NCI-H1930 (cell line): Measurements from ENCODE around the gene SLC34A3.

Experiments
- DNase-seq, 2 experiments: peaks; one replicate each; lab custom pipeline; 2025; lab: John Stamatoyannopoulos, UW

SLC34A3 gene

GRCh38 chr9:137217276-137218211, 13.2 kb upstream of the SLC34A3 start:
- DNase-seq, result no peak

- no peak for DNase-seq
These were observed 12.4 kb upstream of the SLC34A3 start for GRCh38 chr9:137218212-137218753.

- no peak for DNase-seq
These were observed 11.9 kb upstream of the SLC34A3 start for GRCh38 chr9:137218754-137219271.

- no peak for DNase-seq
These were observed 10.9 kb upstream of the SLC34A3 start for GRCh38 chr9:137219757-137220316.

- DNase-seq, result no peak
These were observed 10.2 kb upstream of the SLC34A3 start for GRCh38 chr9:137220317-137221094.

- DNase-seq, result no peak
These were observed 9.6 kb upstream of the SLC34A3 start for GRCh38 chr9:137221095-137221505.

GRCh38 chr9:137221506-137222111, 9.1 kb upstream of the SLC34A3 start:
- peak; percentile 29 to 53 for DNase-seq

GRCh38 chr9:137222190-137223077, 8.3 kb upstream of the SLC34A3 start, which contains the start of gene RNF208:
Gene RNF208 (minus strand): TSS chr9:137222240. CDS start chr9:137221212, 1,028 bp downstream.
- no peak for DNase-seq

- peak; percentile 94 for DNase-seq
These were observed 7.4 kb upstream of the SLC34A3 start for GRCh38 chr9:137223078-137223970.

GRCh38 chr9:137224830-137225694, 5.6 kb upstream of the SLC34A3 start, which contains the start of gene CYSRT1:
Gene CYSRT1 (plus strand): TSS chr9:137225174. CDS start chr9:137225622, 448 bp downstream.
- no peak for DNase-seq

GRCh38 chr9:137225699-137226331, 4.9 kb upstream of the SLC34A3 start:
- DNase-seq, result no peak

GRCh38 chr9:137226338-137227053, 4.2 kb upstream of the SLC34A3 start:
- no peak for DNase-seq

- DNase-seq, result peak; percentile 53 to 71
These were observed 3.4 kb upstream of the SLC34A3 start, which contains the start of gene RNF224 for GRCh38 chr9:137227054-137227852. Gene RNF224 (plus strand): TSS chr9:137227502. CDS start chr9:137228336, 834 bp downstream.

GRCh38 chr9:137227853-137228505, 2.7 kb upstream of the SLC34A3 start:
- DNase-seq, result no peak

- no peak for DNase-seq
These were observed 2.2 kb upstream of the SLC34A3 start for GRCh38 chr9:137228506-137228967.
